ENCODE measurements around the gene EDN1. TPM values are rescaled to one million over a fixed set of nuclear protein-coding genes. Genes with fewer than 3 reads are reported as not detected.

The EDN1 gene
- total RNA-seq, 1 experiment from 2014 or later: 0.98 TPM

GRCh38 chr6:12344961-12345693 is 55.0 kb downstream of the EDN1 start:
- DNase-seq (ENCODE audit: low read depth): no peak

- no peak for DNase-seq (ENCODE audit: low read depth)
Measured at GRCh38 chr6:12345694-12346058, 55.5 kb downstream of the EDN1 start.

All from LHCN-M2 (cell line).